Rectal smooth muscle tissue (tissue), 1 donor: Measurements from ENCODE around the gene ZBED6.

ENCODE experiments used
- H3K27ac ChIP-seq: one replicate; pipeline ENCODE4 v1.7.0; 2013; ENCODE audit warnings: low read depth, low read length, inconsistent platforms
- H3K27me3 ChIP-seq: one replicate; pipeline ENCODE4 v1.7.0; 2013; ENCODE audit warnings: low read length; ENCODE audit not compliant: control insufficient read depth, insufficient read depth
- H3K36me3 ChIP-seq: one replicate; pipeline ENCODE4 v1.7.0; 2013; ENCODE audit warnings: low read length; ENCODE audit not compliant: control insufficient read depth, insufficient read depth
- H3K4me1 ChIP-seq: one replicate; pipeline ENCODE4 v1.7.0; 2013; ENCODE audit warnings: low read length; ENCODE audit not compliant: control insufficient read depth, insufficient read depth
- H3K4me3 ChIP-seq: one replicate; pipeline ENCODE4 v1.7.0; 2013; ENCODE audit warnings: low read length
- H3K9ac ChIP-seq: one replicate; pipeline ENCODE4 v1.7.0; 2013; ENCODE audit warnings: low read length

Gene ZBED6

DNA sequence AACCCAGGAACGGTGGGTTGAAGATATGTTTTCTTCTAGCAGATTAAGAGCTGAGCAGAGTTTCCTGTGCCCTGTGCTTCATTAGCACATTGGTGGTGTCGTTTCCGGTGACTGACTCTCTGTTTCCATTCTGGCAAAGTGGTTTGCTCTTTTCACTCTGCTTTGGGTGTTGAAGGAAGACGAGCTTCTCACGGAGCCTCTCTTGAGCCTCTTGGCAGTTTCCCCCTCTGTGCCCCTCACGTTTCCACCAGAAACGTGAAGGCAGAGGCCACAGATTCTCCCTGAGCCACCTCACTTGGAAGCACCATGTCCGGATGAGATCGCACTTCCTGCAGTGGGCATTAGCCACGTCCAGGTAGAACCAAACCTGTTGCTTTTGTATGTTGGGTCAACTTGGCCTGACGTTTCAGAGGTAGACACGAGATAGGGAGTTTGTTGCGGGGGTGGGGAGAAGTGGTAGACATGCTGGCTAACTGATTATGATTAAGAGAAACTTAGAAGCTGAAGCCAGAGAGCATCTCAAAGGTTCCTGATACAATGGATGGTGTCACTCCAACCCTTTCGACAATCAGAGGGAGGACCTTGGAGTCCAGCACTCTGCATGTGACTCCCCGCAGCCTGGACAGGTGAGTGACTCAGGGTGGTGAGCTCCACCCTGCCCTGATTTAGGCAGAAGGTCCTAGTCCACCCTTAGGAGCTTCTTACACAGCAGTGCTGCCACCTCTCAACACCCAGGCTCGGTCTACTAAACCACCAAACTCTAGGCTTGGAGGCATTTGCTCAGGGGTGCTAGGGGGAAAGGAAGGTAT, 30.2 kb upstream of the ZBED6 start, which contains the start of gene LAX1:
LAX1 (plus strand) TSS at position 155 of the 809 bp plus-strand sequence; CDS start at position 538, 383 bp downstream.
- H3K27ac ChIP-seq: no peak within 1 kb of the TSS
- H3K9ac ChIP-seq: no peak within 1 kb of the TSS

DNA sequence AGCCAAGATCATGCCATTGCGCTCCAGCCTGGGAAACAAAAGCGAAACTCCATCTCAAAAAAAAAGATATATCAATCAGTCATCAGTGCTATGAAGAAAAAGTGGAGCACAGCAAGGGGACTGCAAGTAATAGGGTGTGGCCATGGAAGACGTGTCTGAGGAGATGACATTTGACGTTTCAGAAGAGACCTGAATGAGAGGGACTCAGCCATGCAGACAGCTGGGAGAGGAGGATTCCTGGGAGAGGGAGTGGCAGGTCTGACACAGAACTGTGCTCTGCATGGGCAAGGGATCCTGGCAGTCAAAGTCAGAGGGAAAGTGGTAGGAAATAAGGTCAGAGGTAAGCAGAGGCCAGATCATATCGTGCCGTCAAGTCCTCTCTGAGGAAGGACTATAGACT, 27.2 kb upstream of the ZBED6 start:
- Histone ChIP-seq H3K9ac (no peak overlapping the region), H3K27me3 (no peaks in the 10 kb centered on the region), H3K4me3 (no peak overlapping the region), H3K36me3 (no peaks in the 10 kb centered on the region), H3K27ac (no peak overlapping the region), H3K4me1 (peaks cover 6% of the 10 kb centered on the region)

More for the DNA sequence above, 30.2 kb upstream of the ZBED6 start, which contains the start of gene LAX1:
- H3K4me3 ChIP-seq: peak within 1 kb of the TSS; percentile 30
- peaks cover 3% of the 10 kb centered on the region for H3K4me1 ChIP-seq
- no peaks in the 10 kb centered on the region for H3K36me3 ChIP-seq
- no peaks in the 10 kb centered on the region for H3K27me3 ChIP-seq

- Histone ChIP-seq H3K27ac (peak overlapping the region; percentile 68), H3K4me1 (peaks cover 6% of the 10 kb centered on the region), H3K36me3 (no peaks in the 10 kb centered on the region), H3K27me3 (no peaks in the 10 kb centered on the region), H3K9ac (peak overlapping the region; percentile 17), H3K4me3 (peak overlapping the region; percentile 33)
These were observed 25.7 kb upstream of the ZBED6 start for GRCh38 chr1:203769505-203770343.

- Histone ChIP-seq H3K9ac (no peak overlapping the region), H3K27ac (peak overlapping the region; percentile 69), H3K27me3 (no peaks in the 10 kb centered on the region), H3K36me3 (no peaks in the 10 kb centered on the region), H3K4me1 (peaks cover 6% of the 10 kb centered on the region), H3K4me3 (no peak overlapping the region)
These were observed 23.5 kb upstream of the ZBED6 start for GRCh38 chr1:203771901-203772301.

GRCh38 chr1:203772836-203773235, 22.6 kb upstream of the ZBED6 start:
- Histone ChIP-seq H3K36me3 (no peaks in the 10 kb centered on the region), H3K4me3 (no peak overlapping the region), H3K4me1 (peaks cover 6% of the 10 kb centered on the region), H3K27me3 (no peaks in the 10 kb centered on the region), H3K9ac (no peak overlapping the region), H3K27ac (no peak overlapping the region)

DNA sequence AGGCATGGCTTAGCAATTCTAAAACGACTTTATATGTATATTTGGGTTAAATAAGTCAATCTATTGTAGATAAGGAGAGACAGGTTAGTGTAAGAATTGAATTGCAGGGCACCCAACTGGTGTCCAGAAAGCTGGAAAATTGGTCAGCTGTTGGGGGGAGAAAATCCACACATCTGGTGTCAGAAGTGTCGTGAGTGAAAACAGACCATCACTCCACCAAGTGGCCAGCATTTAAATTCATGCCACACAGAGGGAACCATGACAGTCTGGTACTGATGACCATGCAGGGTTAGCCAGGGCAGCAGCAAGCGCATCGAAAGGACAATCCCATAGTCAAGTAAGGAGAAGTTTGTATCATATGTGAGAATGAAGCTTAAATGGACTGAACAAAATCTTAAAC, 18.8 kb upstream of the ZBED6 start:
- no peak overlapping the region for H3K27ac ChIP-seq
- no peaks in the 10 kb centered on the region for H3K36me3 ChIP-seq
- peaks cover under 1% of the 10 kb centered on the region for H3K4me1 ChIP-seq
- no peak overlapping the region for H3K9ac ChIP-seq
- no peak overlapping the region for H3K4me3 ChIP-seq
- H3K27me3 ChIP-seq: no peaks in the 10 kb centered on the region

DNA sequence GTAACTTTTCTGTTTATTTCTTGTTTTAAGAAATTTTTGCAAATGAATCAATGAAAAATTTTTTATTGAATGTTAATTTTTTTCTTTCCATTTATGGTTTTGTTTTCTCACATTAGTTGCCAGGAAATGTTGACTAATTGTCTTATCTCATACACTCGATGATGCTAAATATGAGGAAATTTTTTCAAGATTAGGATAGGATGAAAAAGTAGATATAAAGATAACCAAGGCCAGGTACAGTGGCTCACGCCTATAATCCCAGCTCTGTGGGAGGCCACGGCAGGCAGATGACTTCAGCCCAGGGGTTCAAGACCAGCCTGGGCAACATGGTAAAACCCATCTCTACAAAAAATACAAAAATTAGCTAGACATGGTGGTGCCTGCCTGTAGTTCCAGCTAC, 17.8 kb upstream of the ZBED6 start:
- no peak overlapping the region for H3K27ac ChIP-seq
- H3K36me3 ChIP-seq: no peaks in the 10 kb centered on the region
- H3K9ac ChIP-seq: no peak overlapping the region
- H3K4me1 ChIP-seq: no peaks in the 10 kb centered on the region
- H3K27me3 ChIP-seq: no peaks in the 10 kb centered on the region
- H3K4me3 ChIP-seq: no peak overlapping the region

DNA sequence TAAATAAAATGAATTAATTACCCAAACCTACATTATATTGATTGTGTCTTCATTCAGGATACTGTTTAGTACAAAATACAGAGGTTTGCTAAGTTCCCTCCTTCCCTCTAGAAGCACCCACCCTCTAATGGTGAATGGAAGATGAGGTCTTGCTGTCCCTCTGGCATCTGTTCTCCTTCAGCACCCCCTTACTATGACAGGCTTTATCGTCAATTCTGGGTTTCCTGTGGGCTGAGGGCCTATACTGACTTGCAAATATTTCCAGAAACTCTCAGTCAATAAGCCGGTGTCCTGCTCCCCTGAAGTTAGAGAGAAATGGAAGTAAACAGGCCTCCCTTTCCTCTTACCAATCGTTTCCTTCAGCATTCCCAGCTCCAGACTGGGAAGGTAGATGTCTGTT, 17.3 kb upstream of the ZBED6 start:
- Histone ChIP-seq H3K9ac (no peak overlapping the region), H3K27me3 (no peaks in the 10 kb centered on the region), H3K36me3 (no peaks in the 10 kb centered on the region), H3K4me3 (no peak overlapping the region), H3K27ac (no peak overlapping the region), H3K4me1 (no peaks in the 10 kb centered on the region)

DNA sequence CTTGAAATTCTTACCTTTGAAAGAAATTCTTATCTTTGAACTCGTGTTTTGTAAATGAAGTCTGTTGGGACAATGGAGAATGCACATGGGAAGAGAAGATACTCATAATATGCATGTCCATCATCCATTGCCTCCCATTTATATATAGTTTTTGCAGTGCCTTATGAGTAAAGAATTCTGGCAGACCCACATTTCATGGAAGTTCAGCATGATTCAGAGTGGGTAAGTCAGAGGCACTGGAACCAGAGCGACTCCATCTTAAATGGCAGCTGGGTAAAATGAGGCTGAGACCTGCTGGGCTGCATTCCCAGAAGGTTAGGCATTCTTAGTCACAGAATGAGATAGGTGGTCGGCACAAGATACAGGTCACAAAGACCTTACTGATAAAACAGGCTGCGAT, 16.6 kb upstream of the ZBED6 start:
- H3K4me3 ChIP-seq: no peak overlapping the region
- no peak overlapping the region for H3K27ac ChIP-seq
- H3K36me3 ChIP-seq: no peaks in the 10 kb centered on the region
- no peaks in the 10 kb centered on the region for H3K27me3 ChIP-seq
- H3K4me1 ChIP-seq: no peaks in the 10 kb centered on the region
- H3K9ac ChIP-seq: no peak overlapping the region

- Histone ChIP-seq H3K4me1 (no peaks in the 10 kb centered on the region), H3K4me3 (no peak overlapping the region), H3K9ac (no peak overlapping the region), H3K36me3 (no peaks in the 10 kb centered on the region), H3K27ac (no peak overlapping the region), H3K27me3 (no peaks in the 10 kb centered on the region)
These were observed 13.5 kb upstream of the ZBED6 start for GRCh38 chr1:203781962-203782361.

DNA sequence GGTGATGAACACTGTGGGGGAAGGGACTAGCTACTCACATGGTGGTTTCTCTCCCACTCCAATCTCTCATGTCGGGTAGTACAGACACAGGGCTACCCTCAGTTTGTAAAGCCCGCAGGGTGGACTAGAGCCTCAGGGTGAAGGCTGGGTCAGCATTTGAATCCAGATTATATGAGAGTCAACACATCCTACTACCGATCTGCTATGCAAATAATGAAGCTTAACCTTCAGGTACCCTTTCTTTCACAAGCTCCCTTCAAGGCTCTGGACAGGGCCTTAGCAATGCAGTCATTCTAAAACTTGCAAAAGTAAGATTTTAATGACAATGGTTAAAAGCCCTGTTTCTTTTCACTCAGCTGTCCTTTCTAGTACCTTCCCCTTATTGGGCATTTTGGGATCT, 5.5 kb upstream of the ZBED6 start:
- H3K27ac ChIP-seq: no peak overlapping the region
- H3K4me1 ChIP-seq: peaks cover 2% of the 10 kb centered on the region
- no peaks in the 10 kb centered on the region for H3K36me3 ChIP-seq
- no peak overlapping the region for H3K9ac ChIP-seq
- no peaks in the 10 kb centered on the region for H3K27me3 ChIP-seq
- no peak overlapping the region for H3K4me3 ChIP-seq

DNA sequence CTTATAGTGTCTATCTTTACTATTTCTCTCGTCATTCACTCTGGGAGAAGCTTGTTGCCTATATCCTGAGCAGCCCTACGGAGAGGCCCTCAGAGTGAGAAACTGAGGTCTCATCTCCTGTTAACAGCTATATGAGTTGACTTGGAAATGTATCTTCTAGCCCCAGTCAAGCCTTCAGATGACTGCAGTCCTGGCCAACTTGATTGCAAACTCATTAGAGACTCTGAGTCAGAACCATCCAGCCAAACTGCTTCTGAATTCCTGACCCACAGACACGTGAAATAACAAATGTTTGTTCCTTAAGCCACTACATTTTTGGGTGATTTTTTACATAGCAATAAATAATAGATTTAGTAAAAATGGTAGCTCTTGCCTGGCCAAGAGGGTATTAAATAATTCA, 3.9 kb upstream of the ZBED6 start:
- Histone ChIP-seq H3K4me1 (peaks cover 3% of the 10 kb centered on the region), H3K27ac (no peak overlapping the region)

More for the DNA sequence above, 3.9 kb upstream of the ZBED6 start:
- no peak overlapping the region for H3K4me3 ChIP-seq
- no peaks in the 10 kb centered on the region for H3K36me3 ChIP-seq
- no peaks in the 10 kb centered on the region for H3K27me3 ChIP-seq
- no peak overlapping the region for H3K9ac ChIP-seq
